NB4 (cell line): Measurements from ENCODE around the gene CIROP.

ENCODE experiments used
- MYC ChIP-seq: IDR thresholded peaks from 2 replicates; pipeline ENCODE4 v1.6.1; 2011; ENCODE audit warnings: low read depth, low read length
- POLR2A ChIP-seq: IDR thresholded peaks from 2 replicates; pipeline ENCODE4 v1.6.1; 2011; ENCODE audit warnings: mild to moderate bottlenecking; ENCODE audit not compliant: insufficient read length; ENCODE audit errors: extremely low read depth
- TF ChIP-seq, protein P1 (sequence below): IDR thresholded peaks from 2 replicates; pipeline ENCODE4 v1.6.1; 2011; ENCODE audit warnings: low read depth, low read length
- TF ChIP-seq, protein P2 (sequence below): IDR thresholded peaks from one replicate; pipeline ENCODE4 v1.5.1; 2012; ENCODE audit warnings: low read depth, low read length

DNA sequence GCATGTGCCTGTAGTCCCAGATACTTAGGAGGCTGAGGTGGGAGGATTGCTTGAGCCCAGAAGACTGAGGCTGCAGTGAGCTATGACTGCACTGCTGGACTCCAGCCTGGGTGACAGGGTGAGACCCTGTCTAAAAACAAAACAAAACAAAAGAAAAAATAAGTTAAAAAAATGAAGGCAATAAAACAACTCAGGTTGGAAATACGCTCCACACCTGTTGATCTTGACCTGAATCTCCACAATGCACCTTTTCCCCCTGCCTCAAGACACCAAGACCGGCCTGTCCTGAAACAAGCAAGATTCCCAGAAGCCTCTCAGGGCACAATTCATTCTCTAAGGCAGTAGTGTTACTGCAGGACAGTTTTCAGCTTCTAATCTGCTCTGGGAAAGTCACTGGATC is 35.1 kb upstream of the CIROP start:
- TF ChIP-seq, protein P1, sequence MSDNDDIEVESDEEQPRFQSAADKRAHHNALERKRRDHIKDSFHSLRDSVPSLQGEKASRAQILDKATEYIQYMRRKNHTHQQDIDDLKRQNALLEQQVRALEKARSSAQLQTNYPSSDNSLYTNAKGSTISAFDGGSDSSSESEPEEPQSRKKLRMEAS, result no peak
- TF ChIP-seq, protein P2, sequence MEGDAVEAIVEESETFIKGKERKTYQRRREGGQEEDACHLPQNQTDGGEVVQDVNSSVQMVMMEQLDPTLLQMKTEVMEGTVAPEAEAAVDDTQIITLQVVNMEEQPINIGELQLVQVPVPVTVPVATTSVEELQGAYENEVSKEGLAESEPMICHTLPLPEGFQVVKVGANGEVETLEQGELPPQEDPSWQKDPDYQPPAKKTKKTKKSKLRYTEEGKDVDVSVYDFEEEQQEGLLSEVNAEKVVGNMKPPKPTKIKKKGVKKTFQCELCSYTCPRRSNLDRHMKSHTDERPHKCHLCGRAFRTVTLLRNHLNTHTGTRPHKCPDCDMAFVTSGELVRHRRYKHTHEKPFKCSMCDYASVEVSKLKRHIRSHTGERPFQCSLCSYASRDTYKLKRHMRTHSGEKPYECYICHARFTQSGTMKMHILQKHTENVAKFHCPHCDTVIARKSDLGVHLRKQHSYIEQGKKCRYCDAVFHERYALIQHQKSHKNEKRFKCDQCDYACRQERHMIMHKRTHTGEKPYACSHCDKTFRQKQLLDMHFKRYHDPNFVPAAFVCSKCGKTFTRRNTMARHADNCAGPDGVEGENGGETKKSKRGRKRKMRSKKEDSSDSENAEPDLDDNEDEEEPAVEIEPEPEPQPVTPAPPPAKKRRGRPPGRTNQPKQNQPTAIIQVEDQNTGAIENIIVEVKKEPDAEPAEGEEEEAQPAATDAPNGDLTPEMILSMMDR, result no peak
- no peak for TF ChIP-seq POLR2A
- no peak for TF ChIP-seq MYC
